K562 (cell line): ENCODE results near the gene SLC24A4. TPM values are rescaled to one million over a fixed set of nuclear protein-coding genes. Genes with fewer than 3 reads are reported as not detected.

Source experiments
- ATAC-seq: fragments of 200-7000 bp; cut with Tn5 transposase; 3 replicates; pipeline ENCODE4 v1.9.1; 2020; ENCODE audit warnings: moderate library complexity
- BruUV-seq: library from RNA; stranded (reverse); fragments of 400-500 nt; replicated peaks from 2 replicates; lab custom pipeline; 2021; lab: Mats Ljungman, UMichigan
- CTCF ChIA-PET: fragments of 300-600 bp; formaldehyde crosslinking; extraction: SDS; loops from one replicate; lab custom pipeline; 2021; ENCODE audit warnings: low intra/inter-chr PET ratio; lab: Yijun Ruan, JAX
- POLR2A ChIA-PET: fragments of 300-600, 350-650 bp; sonication (Branson Sonifier 250); formaldehyde crosslinking; extraction: SDS; loops from one replicate; lab custom pipeline; 2021; ENCODE audit warnings: antibody characterized with exemption, inconsistent platforms; lab: Yijun Ruan, JAX
- DNase-seq, 4 experiments: peaks; one replicate each; pipeline versions ENCODE4 v3.0.0 to v3.0.0-alpha.2; 2011 to 2018; ENCODE audit warnings: low spot score in 3 of 4, mixed read lengths in 3 of 4; ENCODE audit errors: extremely low read depth in 1 of 4
- FAIRE-seq: peaks from 2 replicates; lab custom pipeline; 2011; peaks lifted over from hg19 to GRCh38; lab: Jason Lieb, UNC
- H2AFZ ChIP-seq: 2 replicates; pipeline ENCODE4 v1.6.0; 2011; ENCODE audit warnings: low read depth, low read length, control low read depth, inconsistent platforms
- H3K27ac ChIP-seq: fragments of 200-600 bp; 3 replicates; pipeline ENCODE4 v1.8.0; 2011; ENCODE audit warnings: low read depth, mild to moderate bottlenecking, control low read depth, inconsistent platforms, low read length, moderate library complexity, mixed read lengths; ENCODE audit errors: extremely low read depth
- H3K27me3 ChIP-seq, 2 experiments: fragments of 300-600 bp in 1 of 2; 2 replicates in 1 of 2; 3 replicates in 1 of 2; pipeline versions ENCODE4 v1.6.0 to v1.8.0; 2011; ENCODE audit warnings: inconsistent platforms in 2 of 2, low read length in 2 of 2, mild to moderate bottlenecking in 1 of 2, mixed read lengths in 1 of 2, moderate library complexity in 1 of 2; ENCODE audit not compliant: control insufficient read depth in 2 of 2, insufficient read depth in 2 of 2
- H3K36me3 ChIP-seq: fragments of 300-600 bp; 3 replicates; pipeline ENCODE4 v1.8.0; 2011; ENCODE audit warnings: mild to moderate bottlenecking, low read length, inconsistent platforms; ENCODE audit not compliant: control insufficient read depth, insufficient read depth
- H3K4me1 ChIP-seq, 2 experiments: fragments of 200-600 bp in 1 of 2; replicated peaks in 1 of 2; 2 replicates in 1 of 2; 3 replicates in 1 of 2; pipeline versions ENCODE4 v1.5.1 to v1.8.0; 2011; ENCODE audit warnings: inconsistent platforms in 2 of 2, low read length in 2 of 2, mild to moderate bottlenecking in 1 of 2, mixed read lengths in 1 of 2, moderate library complexity in 1 of 2; ENCODE audit not compliant: control insufficient read depth in 2 of 2, insufficient read depth in 2 of 2
- H3K4me2 ChIP-seq: 2 replicates; pipeline ENCODE4 v1.6.1; 2011; ENCODE audit warnings: low read length, control low read depth, inconsistent platforms, mixed read lengths; ENCODE audit not compliant: insufficient read depth
- H3K4me3 ChIP-seq: fragments of 200-600 bp; sonication (generic), shearing (Covaris generic); 2 replicates; pipeline ENCODE4 v1.5.1; 2016; ENCODE audit warnings: control low read depth, inconsistent platforms
- H3K79me2 ChIP-seq: fragments of 200-600 bp; 3 replicates; pipeline ENCODE4 v1.8.0; 2011; ENCODE audit warnings: low read length, inconsistent platforms; ENCODE audit not compliant: control insufficient read depth, insufficient read depth
- H3K9ac ChIP-seq, 2 experiments: 2 replicates each; pipeline versions ENCODE4 v1.6.0 to v1.6.1; 2011; ENCODE audit warnings: low read depth in 2 of 2, low read length in 2 of 2, control low read depth in 1 of 2, inconsistent platforms in 1 of 2, mild to moderate bottlenecking in 1 of 2, mixed read lengths in 1 of 2; ENCODE audit not compliant: insufficient read depth in 1 of 2
- H3K9me1 ChIP-seq: one replicate; pipeline ENCODE4 v1.6.0; 2011; ENCODE audit warnings: inconsistent platforms, mild to moderate bottlenecking, low read length, moderate library complexity; ENCODE audit not compliant: control insufficient read depth, insufficient read depth
- H3K9me3 ChIP-seq: replicated peaks from 2 replicates; pipeline ENCODE4 v1.5.1; 2011; ENCODE audit warnings: low read depth, low read length, inconsistent platforms; ENCODE audit not compliant: control insufficient read depth, insufficient read depth
- H4K20me1 ChIP-seq: replicated peaks from 2 replicates; pipeline ENCODE4 v1.6.1; 2011; ENCODE audit warnings: low read length, inconsistent platforms, mixed read lengths; ENCODE audit not compliant: control insufficient read depth, insufficient read depth
- NR2C1 ChIP-seq, 2 experiments: fragments of 450-650 bp; IDR thresholded peaks; 2 replicates each; pipeline ENCODE4 v1.6.1; 2017; ENCODE audit warnings: mild to moderate bottlenecking in 2 of 2, antibody characterized with exemption in 1 of 2, inconsistent platforms in 1 of 2, missing compliant biosample characterization in 1 of 2, missing genetic modification characterization in 1 of 2
- RBM25 ChIP-seq: fragments of 200-400 bp; formaldehyde crosslinking; IDR thresholded peaks from 2 replicates; pipeline ENCODE4 v1.6.1; 2018; ENCODE audit warnings: low read length, low read depth, moderate library complexity; ENCODE audit not compliant: severe bottlenecking
- SOX6 ChIP-seq: fragments of 450-650 bp; IDR thresholded peaks from 2 replicates; pipeline ENCODE4 v1.6.1; 2014; ENCODE audit warnings: mild to moderate bottlenecking
- WGBS: fragments of 100-300 bp; shearing (Covaris generic); methylation state at CpG from one replicate; pipeline ENCODE4 v1.1.6; 2016; ENCODE audit warnings: low coverage, mixed read lengths; ENCODE audit not compliant: insufficient coverage; ENCODE audit errors: missing lambda C conversion rate; 5-methylcytosine and 5-hydroxymethylcytosine counted together
- in situ Hi-C: fragments of 300-500 bp; cut with MboI; formaldehyde crosslinking; loops from 4 replicates; pipeline ENCODE4 v1.15.0; 2018; ENCODE audit warnings: inconsistent platforms, mixed read lengths
- intact Hi-C: fragments of 100-400 bp; cut with micrococcal nuclease; formaldehyde crosslinking; loops from 2 replicates; pipeline ENCODE4 v1.14.2; 2022
- polyA plus RNA-seq, 8 experiments: library from polyadenylated mRNA; depleted of rRNA in 4 of 8; stranded (reverse) in 5 of 8; unstranded in 3 of 8; fragments of >200 nt; fragmentation: Nextera tagmentation in 2 of 8; fragmentation: Illumina TruSeq in 1 of 8; extraction: Ambion mirVana in 2 of 8; extraction: Trizol in 1 of 8; gene quantifications; 2 replicates each; pipeline versions ENCODE4 v1.2.1 to v1.2.3, GENCODE V29; 2011 to 2014; ENCODE audit warnings: inconsistent platforms in 1 of 8, missing spikeins in 1 of 8
- total RNA-seq, 7 experiments: library from RNA; depleted of rRNA in 6 of 7; stranded (reverse); fragments of >200 nt in 6 of 7; fragmentation: Illumina TruSeq in 2 of 7; extraction: Trizol in 2 of 7; gene quantifications; 2 replicates each; pipeline versions ENCODE4 v1.2.1 to v1.2.3, GENCODE V29; 2011 to 2021; ENCODE audit warnings: low replicate concordance in 1 of 7
- TF ChIP-seq, protein P1 (sequence below): fragments of 250-450 bp; sonication (Bioruptor Pico); IDR thresholded peaks from 2 replicates; pipeline ENCODE4 v1.8.0; 2022; ENCODE audit warnings: moderate library complexity, mild to moderate bottlenecking, inconsistent platforms
- TF ChIP-seq, protein P2 (sequence below), 2 experiments: fragments of 450-650 bp; conservative IDR thresholded peaks; 2 replicates each; pipeline ENCODE4 v1.6.1; 2017; ENCODE audit warnings: mild to moderate bottlenecking in 2 of 2, moderate library complexity in 2 of 2
- TF ChIP-seq, protein P3 (sequence below): IDR thresholded peaks from 2 replicates; pipeline ENCODE4 v1.6.1; 2016; ENCODE audit warnings: missing genetic modification characterization, missing compliant biosample characterization
- TF ChIP-seq, protein P4 (sequence below): fragments of 250-450 bp; sonication (Bioruptor Pico); IDR thresholded peaks from 2 replicates; pipeline ENCODE4 v1.8.0; 2021; ENCODE audit warnings: borderline replicate concordance, mild to moderate bottlenecking, moderate library complexity; ENCODE audit not compliant: poor library complexity, severe bottlenecking

SLC24A4 gene
- total and polyA plus RNA-seq, 9 of the 15 experiments (the other 6 are each of a cell fraction or from before 2014, with no cell fraction given): not detected

DNA sequence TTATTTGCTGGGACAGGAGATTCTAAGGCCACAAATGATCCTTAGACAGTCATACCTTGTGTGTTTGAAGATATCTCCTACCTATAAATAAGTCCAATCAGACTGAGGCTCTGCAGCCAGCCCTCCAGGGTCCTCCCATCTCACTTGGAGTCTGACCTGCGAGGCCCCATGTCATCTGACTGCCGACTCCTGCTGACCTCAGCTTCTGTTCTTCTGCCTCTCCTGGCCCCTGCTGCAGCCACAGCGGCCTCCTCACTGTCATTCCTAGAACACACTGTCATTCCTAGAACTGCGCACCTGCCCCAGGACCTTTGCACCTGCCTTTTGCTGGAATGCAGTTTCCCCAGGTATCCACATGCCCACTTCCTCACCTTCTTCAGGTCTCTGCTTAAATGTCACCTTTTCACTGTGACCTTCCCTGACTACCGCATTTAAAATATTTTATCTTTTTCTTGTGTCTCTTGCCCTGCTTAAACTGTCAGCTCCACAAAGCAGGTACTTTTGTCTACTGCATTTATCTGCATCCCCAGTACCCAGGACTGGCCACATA, 134.1 kb downstream of the SLC24A4 start:
- no peak for FAIRE-seq
- Histone ChIP-seq H3K9me1 (no peaks in the 10 kb centered on the region), H3K4me1 (no peaks in the 10 kb centered on the region), H3K9ac (no peak overlapping the region), H4K20me1 (no peaks in the 10 kb centered on the region), H3K79me2 (no peaks in the 10 kb centered on the region), H3K27me3 (peaks cover 2 to 56% of the 10 kb centered on the region in 2 experiments; a peak in 2 of 5 replicates), H3K27ac (no peak overlapping the region), H3K9me3 (no peaks in the 10 kb centered on the region), H3K4me3 (no peak overlapping the region), H2AFZ (no peak overlapping the region), H3K36me3 (no peaks in the 10 kb centered on the region), H3K4me2 (no peak overlapping the region)
- ChIA-PET POLR2A (no interaction called here), CTCF (no interaction called here)
- ATAC-seq: no peak
- intact Hi-C loops: no loop called here
- TF ChIP-seq RBM25: peak; percentile 49
- no peak for TF ChIP-seq NR2C1 (IDR thresholded peaks at IDR 0.05)
- TF ChIP-seq NR2C1 (tag; IDR thresholded peaks at IDR 0.05): no peak
- no peak for DNase-seq
- no TSS peak for BruUV-seq
- WGBS: 23% methylated on average over 5 of the region's 5 CpGs
- in situ Hi-C loops: no loop called here

DNA sequence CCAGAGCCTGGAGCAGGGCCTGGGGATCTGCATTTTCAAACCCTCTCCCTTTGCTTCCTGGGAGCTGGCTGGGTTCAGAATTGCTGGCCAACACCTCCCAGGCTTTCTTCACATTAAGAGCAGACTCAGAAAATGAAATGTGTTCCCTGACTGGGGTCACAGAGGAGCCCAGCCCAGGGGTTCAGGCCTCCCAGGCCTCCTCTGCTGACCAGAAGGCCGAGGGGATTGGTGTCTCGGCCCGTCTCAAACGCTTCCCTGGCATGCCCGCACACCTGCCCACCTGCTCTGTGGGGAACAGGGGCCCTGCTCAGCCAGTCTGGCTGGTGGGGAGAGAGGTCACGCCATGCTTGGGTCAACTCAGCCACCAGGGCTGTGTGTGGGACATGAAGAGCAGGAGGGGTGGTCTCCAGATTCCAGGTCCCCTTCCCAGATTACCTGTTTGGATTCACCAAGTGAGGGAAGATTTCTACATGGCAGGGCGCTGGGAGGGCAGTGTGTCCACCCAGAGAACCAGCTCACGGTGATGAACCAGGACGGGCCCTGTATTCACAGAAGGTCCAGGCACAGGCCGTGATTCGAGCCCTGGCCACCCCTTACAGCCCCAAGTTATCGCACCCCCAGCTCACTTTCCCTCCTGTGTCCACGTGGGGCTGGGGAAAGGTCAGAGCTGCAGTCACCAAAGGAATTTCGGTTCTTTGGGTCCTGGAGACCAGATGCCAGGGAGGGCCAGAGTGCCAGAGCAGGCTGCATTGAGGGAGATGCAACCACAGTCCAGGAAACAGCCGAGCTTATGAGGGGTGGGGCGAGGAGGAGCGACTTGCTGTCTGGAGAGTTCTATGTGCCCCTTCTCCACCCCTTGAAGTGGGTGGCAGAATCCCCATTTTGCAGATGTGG, 135.4 kb downstream of the SLC24A4 start:
- ChIA-PET CTCF (no interaction called here), POLR2A (no interaction called here)
- no peaks in the 10 kb centered on the region for H3K4me1 ChIP-seq
- H3K4me3 ChIP-seq: no peak overlapping the region
- DNase-seq: no peak
- H3K4me2 ChIP-seq: no peak overlapping the region
- H4K20me1 ChIP-seq: no peaks in the 10 kb centered on the region
- H3K9ac ChIP-seq: no peak overlapping the region; a peak in 1 of 4 replicates
- no peak for ATAC-seq
- H3K9me1 ChIP-seq: no peaks in the 10 kb centered on the region
- WGBS: 3% methylated on average over 10 of the region's 17 CpGs
- H3K9me3 ChIP-seq: no peaks in the 10 kb centered on the region
- intact Hi-C loops (no loop called here), in situ Hi-C loops (no loop called here)
- no peak for FAIRE-seq
- H2AFZ ChIP-seq: no peak overlapping the region
- H3K79me2 ChIP-seq: no peaks in the 10 kb centered on the region
- H3K27me3 ChIP-seq: peaks cover 2 to 50% of the 10 kb centered on the region in 2 experiments; a peak in 2 of 5 replicates
- BruUV-seq: no TSS peak
- no peaks in the 10 kb centered on the region for H3K36me3 ChIP-seq
- no peak overlapping the region for H3K27ac ChIP-seq
- TF ChIP-seq, protein P1, sequence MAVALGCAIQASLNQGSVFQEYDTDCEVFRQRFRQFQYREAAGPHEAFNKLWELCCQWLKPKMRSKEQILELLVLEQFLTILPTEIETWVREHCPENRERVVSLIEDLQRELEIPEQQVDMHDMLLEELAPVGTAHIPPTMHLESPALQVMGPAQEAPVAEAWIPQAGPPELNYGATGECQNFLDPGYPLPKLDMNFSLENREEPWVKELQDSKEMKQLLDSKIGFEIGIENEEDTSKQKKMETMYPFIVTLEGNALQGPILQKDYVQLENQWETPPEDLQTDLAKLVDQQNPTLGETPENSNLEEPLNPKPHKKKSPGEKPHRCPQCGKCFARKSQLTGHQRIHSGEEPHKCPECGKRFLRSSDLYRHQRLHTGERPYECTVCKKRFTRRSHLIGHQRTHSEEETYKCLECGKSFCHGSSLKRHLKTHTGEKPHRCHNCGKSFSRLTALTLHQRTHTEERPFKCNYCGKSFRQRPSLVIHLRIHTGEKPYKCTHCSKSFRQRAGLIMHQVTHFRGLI (CRISPR knock-in tag): no peak
- TF ChIP-seq, protein P2, sequence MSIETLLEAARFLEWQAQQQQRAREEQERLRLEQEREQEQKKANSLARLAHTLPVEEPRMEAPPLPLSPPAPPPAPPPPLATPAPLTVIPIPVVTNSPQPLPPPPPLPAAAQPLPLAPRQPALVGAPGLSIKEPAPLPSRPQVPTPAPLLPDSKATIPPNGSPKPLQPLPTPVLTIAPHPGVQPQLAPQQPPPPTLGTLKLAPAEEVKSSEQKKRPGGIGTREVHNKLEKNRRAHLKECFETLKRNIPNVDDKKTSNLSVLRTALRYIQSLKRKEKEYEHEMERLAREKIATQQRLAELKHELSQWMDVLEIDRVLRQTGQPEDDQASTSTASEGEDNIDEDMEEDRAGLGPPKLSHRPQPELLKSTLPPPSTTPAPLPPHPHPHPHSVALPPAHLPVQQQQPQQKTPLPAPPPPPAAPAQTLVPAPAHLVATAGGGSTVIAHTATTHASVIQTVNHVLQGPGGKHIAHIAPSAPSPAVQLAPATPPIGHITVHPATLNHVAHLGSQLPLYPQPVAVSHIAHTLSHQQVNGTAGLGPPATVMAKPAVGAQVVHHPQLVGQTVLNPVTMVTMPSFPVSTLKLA (conservative IDR thresholded peaks at IDR 0.05): no peak
- TF ChIP-seq, protein P3, sequence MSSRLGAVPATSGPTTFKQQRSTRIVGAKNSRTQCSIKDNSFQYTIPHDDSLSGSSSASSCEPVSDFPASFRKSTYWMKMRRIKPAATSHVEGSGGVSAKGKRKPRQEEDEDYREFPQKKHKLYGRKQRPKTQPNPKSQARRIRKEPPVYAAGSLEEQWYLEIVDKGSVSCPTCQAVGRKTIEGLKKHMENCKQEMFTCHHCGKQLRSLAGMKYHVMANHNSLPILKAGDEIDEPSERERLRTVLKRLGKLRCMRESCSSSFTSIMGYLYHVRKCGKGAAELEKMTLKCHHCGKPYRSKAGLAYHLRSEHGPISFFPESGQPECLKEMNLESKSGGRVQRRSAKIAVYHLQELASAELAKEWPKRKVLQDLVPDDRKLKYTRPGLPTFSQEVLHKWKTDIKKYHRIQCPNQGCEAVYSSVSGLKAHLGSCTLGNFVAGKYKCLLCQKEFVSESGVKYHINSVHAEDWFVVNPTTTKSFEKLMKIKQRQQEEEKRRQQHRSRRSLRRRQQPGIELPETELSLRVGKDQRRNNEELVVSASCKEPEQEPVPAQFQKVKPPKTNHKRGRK (tag): no peak
- no peak for TF ChIP-seq SOX6
- TF ChIP-seq, protein P4, sequence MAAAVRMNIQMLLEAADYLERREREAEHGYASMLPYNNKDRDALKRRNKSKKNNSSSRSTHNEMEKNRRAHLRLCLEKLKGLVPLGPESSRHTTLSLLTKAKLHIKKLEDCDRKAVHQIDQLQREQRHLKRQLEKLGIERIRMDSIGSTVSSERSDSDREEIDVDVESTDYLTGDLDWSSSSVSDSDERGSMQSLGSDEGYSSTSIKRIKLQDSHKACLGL (CRISPR knock-in tag): no peak
